ENCODE data around the gene HAUS7. TPM values are rescaled to one million over a fixed set of nuclear protein-coding genes. Genes with fewer than 3 reads are reported as not detected.
A peak's percentile ranks its signal among the peaks of the same experiment; 100 is the strongest.

The HAUS7 gene
- polyA plus RNA-seq, 1 donor (not counting 4 experiments of a cell fraction or from before 2014, with no cell fraction given) = 13.8 TPM

- Histone ChIP-seq H3K4me2 (ENCODE audit: control insufficient read depth, extremely low read depth, insufficient read depth, low read depth, low read length) (peak overlapping the region; percentile 16), H2AFZ (ENCODE audit: control insufficient read depth, low read length) (no peak overlapping the region), H3K79me2 (ENCODE audit: control insufficient read depth, insufficient read depth, low read length) (peaks cover 2% of the 10 kb centered on the region), H4K20me1 (ENCODE audit: control insufficient read depth, extremely low read depth, insufficient read depth, low read length) (no peaks in the 10 kb centered on the region), H3K9me1 (ENCODE audit: control insufficient read depth, extremely low read depth, insufficient read depth, low read length) (no peaks in the 10 kb centered on the region), H3K36me3 (ENCODE audit: control insufficient read depth in 2 of 2, extremely low read depth in 1 of 2, insufficient read depth in 2 of 2, low read length in 2 of 2) (no peaks in the 10 kb centered on the region), H3K27me3 (ENCODE audit: control insufficient read depth, extremely low read depth, insufficient read depth, low read length) (peaks cover 3% of the 10 kb centered on the region), H3K4me3 (ENCODE audit: control insufficient read depth in 2 of 3, extremely low read depth in 1 of 3, insufficient read depth in 2 of 3, low read depth in 1 of 3, low read length in 3 of 3) (no peak overlapping the region), H3K9ac (ENCODE audit: control insufficient read depth, extremely low read depth, insufficient read depth, low read length) (no peak overlapping the region), H3K27ac (ENCODE audit: control insufficient read depth, insufficient read depth, low read length) (no peak overlapping the region), H3K9me3 (ENCODE audit: control insufficient read depth, low read depth, low read length) (no peaks in the 10 kb centered on the region), H3K4me1 (ENCODE audit: control insufficient read depth, extremely low read depth, insufficient read depth, low read length) (peaks cover under 1% of the 10 kb centered on the region)
- DNase-seq (ENCODE audit: low read depth, low spot score) (no peak), FAIRE-seq (no peak)
- no peak for TF ChIP-seq EZH2 (IDR thresholded peaks at IDR 0.05; ENCODE audit: low read length)
- TF ChIP-seq, protein P1, sequence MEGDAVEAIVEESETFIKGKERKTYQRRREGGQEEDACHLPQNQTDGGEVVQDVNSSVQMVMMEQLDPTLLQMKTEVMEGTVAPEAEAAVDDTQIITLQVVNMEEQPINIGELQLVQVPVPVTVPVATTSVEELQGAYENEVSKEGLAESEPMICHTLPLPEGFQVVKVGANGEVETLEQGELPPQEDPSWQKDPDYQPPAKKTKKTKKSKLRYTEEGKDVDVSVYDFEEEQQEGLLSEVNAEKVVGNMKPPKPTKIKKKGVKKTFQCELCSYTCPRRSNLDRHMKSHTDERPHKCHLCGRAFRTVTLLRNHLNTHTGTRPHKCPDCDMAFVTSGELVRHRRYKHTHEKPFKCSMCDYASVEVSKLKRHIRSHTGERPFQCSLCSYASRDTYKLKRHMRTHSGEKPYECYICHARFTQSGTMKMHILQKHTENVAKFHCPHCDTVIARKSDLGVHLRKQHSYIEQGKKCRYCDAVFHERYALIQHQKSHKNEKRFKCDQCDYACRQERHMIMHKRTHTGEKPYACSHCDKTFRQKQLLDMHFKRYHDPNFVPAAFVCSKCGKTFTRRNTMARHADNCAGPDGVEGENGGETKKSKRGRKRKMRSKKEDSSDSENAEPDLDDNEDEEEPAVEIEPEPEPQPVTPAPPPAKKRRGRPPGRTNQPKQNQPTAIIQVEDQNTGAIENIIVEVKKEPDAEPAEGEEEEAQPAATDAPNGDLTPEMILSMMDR (optimal IDR thresholded peaks at IDR 0.05 in 1 of 3, IDR thresholded peaks at IDR 0.05 in 1 of 3, conservative IDR thresholded peaks at IDR 0.05 in 1 of 3; ENCODE audit: extremely low read depth in 1 of 3, insufficient read depth in 2 of 3, low read length in 3 of 3) = no peak
- dilution Hi-C loops (cut with MboI; ENCODE audit: extremely low pct_ligation_motif_present, low sequenced_read_pairs) = no loop called here
These were observed 4.3 kb upstream of the HAUS7 start for GRCh38 chrX:153474718-153475117.

DNA sequence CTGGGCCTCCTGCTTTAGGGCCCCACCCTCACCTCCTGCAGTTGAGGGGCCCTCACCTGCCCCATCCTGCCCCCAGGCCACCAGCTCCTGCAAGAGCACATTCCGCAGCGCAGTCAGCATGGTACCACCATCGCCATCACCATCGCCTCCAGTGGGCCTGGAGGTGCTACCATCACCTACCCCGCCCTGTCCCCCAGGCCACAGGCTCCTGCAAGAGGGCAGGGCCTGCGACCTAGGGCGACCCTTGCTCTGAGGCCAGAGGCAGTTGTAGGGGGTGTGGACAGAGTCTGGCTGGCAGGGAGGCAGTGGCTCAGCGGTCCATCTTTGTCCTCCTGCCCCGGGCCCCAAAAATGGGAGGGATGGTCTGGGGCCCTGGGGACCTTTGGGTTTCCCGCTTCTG lies 3.9 kb upstream of the HAUS7 start:
- dilution Hi-C loops (cut with MboI; ENCODE audit: extremely low pct_ligation_motif_present, low sequenced_read_pairs) = no loop called here

More for the DNA sequence above, 3.9 kb upstream of the HAUS7 start:
- Histone ChIP-seq H3K9ac (ENCODE audit: control insufficient read depth, extremely low read depth, insufficient read depth, low read length) (no peak overlapping the region), H3K4me2 (ENCODE audit: control insufficient read depth, extremely low read depth, insufficient read depth, low read depth, low read length) (no peak overlapping the region), H3K79me2 (ENCODE audit: control insufficient read depth, insufficient read depth, low read length) (peaks cover 4% of the 10 kb centered on the region), H3K9me3 (ENCODE audit: control insufficient read depth, low read depth, low read length) (no peaks in the 10 kb centered on the region), H3K9me1 (ENCODE audit: control insufficient read depth, extremely low read depth, insufficient read depth, low read length) (no peaks in the 10 kb centered on the region), H2AFZ (ENCODE audit: control insufficient read depth, low read length) (no peak overlapping the region), H3K4me3 (ENCODE audit: control insufficient read depth in 2 of 3, extremely low read depth in 1 of 3, insufficient read depth in 2 of 3, low read depth in 1 of 3, low read length in 3 of 3) (no peak overlapping the region), H4K20me1 (ENCODE audit: control insufficient read depth, extremely low read depth, insufficient read depth, low read length) (no peaks in the 10 kb centered on the region), H3K27ac (ENCODE audit: control insufficient read depth, insufficient read depth, low read length) (no peak overlapping the region), H3K36me3 (ENCODE audit: control insufficient read depth in 2 of 2, extremely low read depth in 1 of 2, insufficient read depth in 2 of 2, low read length in 2 of 2) (no peaks in the 10 kb centered on the region), H3K27me3 (ENCODE audit: control insufficient read depth, extremely low read depth, insufficient read depth, low read length) (peaks cover 3% of the 10 kb centered on the region), H3K4me1 (ENCODE audit: control insufficient read depth, extremely low read depth, insufficient read depth, low read length) (peaks cover 3% of the 10 kb centered on the region)
- FAIRE-seq = no peak
- TF ChIP-seq EZH2 (IDR thresholded peaks at IDR 0.05; ENCODE audit: low read length) = no peak
- TF ChIP-seq, protein P1 (optimal IDR thresholded peaks at IDR 0.05 in 1 of 3, IDR thresholded peaks at IDR 0.05 in 1 of 3, conservative IDR thresholded peaks at IDR 0.05 in 1 of 3; ENCODE audit: extremely low read depth in 1 of 3, insufficient read depth in 2 of 3, low read length in 3 of 3) = no peak
- DNase-seq (ENCODE audit: low read depth, low spot score) = no peak

All from keratinocyte (primary cell).